Liver (tissue), 9 donors: ENCODE results near the gene DPP9. TPM values are rescaled to one million over a fixed set of nuclear protein-coding genes. Genes with fewer than 3 reads are reported as not detected.

ENCODE experiments used
- DNase-seq: peaks from one replicate; pipeline ENCODE4 v3.0.0-alpha.2; 2017; ENCODE audit warnings: low spot score
- H3K27ac ChIP-seq, 2 donors: one replicate each; pipeline ENCODE4 v1.7.0; 2013; ENCODE audit warnings: inconsistent platforms in 2 of 2, low read length in 2 of 2, control low read depth in 1 of 2, low read depth in 1 of 2, mild to moderate bottlenecking in 1 of 2
- H3K27me3 ChIP-seq, 4 donors: one replicate each; pipeline versions ENCODE4 v1.6.1 to v1.7.0; 2013; ENCODE audit warnings: low read length in 3 of 4, inconsistent platforms in 1 of 4, mild to moderate bottlenecking in 1 of 4, moderate library complexity in 1 of 4; ENCODE audit not compliant: control insufficient read depth in 4 of 4, insufficient read depth in 4 of 4
- H3K36me3 ChIP-seq, 4 donors: one replicate each; pipeline versions ENCODE4 v1.6.1 to v1.7.0; 2013; ENCODE audit warnings: low read length in 3 of 4, mild to moderate bottlenecking in 3 of 4, low read depth in 1 of 4, moderate library complexity in 1 of 4; ENCODE audit not compliant: control insufficient read depth in 4 of 4, insufficient read depth in 3 of 4
- H3K4me1 ChIP-seq, 4 donors: one replicate each; pipeline versions ENCODE4 v1.6.1 to v1.7.0; 2013; ENCODE audit warnings: low read length in 3 of 4, mild to moderate bottlenecking in 3 of 4, moderate library complexity in 1 of 4; ENCODE audit not compliant: control insufficient read depth in 4 of 4, insufficient read depth in 4 of 4
- H3K4me3 ChIP-seq, 3 donors: one replicate each; pipeline versions ENCODE4 v1.6.1 to v1.7.0; 2013; ENCODE audit warnings: low read length in 3 of 3, control low read depth in 1 of 3, low read depth in 1 of 3, mild to moderate bottlenecking in 1 of 3
- H3K9ac ChIP-seq, 2 donors: one replicate each; pipeline ENCODE4 v1.7.0; 2013; ENCODE audit warnings: low read length in 2 of 2, mild to moderate bottlenecking in 2 of 2, moderate library complexity in 2 of 2, control low read depth in 1 of 2, low read depth in 1 of 2
- H3K9me3 ChIP-seq, 4 donors: one replicate each; pipeline versions ENCODE4 v1.6.1 to v1.7.0; 2013; ENCODE audit warnings: low read length in 3 of 4; ENCODE audit not compliant: control insufficient read depth in 4 of 4
- ATF3 ChIP-seq: IDR thresholded peaks from 2 replicates; pipeline ENCODE4 v1.6.1; 2016; ENCODE audit warnings: antibody characterized with exemption
- CTCF ChIP-seq: fragments of 150-350 bp; IDR thresholded peaks from 2 replicates; pipeline ENCODE4 v1.5.1; 2017; ENCODE audit warnings: improper control_type of control experiment, low read depth, low read length; ENCODE audit not compliant: missing input control
- EGR1 ChIP-seq, 2 donors: IDR thresholded peaks; 2 replicates each; pipeline ENCODE4 v1.6.1; 2016 to 2018; ENCODE audit warnings: antibody characterized with exemption in 2 of 2, low read depth in 2 of 2
- FOXA1 ChIP-seq: IDR thresholded peaks from 2 replicates; pipeline ENCODE4 v1.6.1; 2016; ENCODE audit warnings: antibody characterized with exemption
- FOXA2 ChIP-seq: IDR thresholded peaks from 2 replicates; pipeline ENCODE4 v1.6.1; 2016; ENCODE audit warnings: antibody characterized with exemption
- GABPA ChIP-seq, 2 donors: IDR thresholded peaks in 1 of 2; conservative IDR thresholded peaks in 1 of 2; 2 replicates each; pipeline ENCODE4 v1.6.1; 2016; ENCODE audit warnings: antibody characterized with exemption in 2 of 2, mild to moderate bottlenecking in 1 of 2, moderate library complexity in 1 of 2
- HNF4A ChIP-seq, 2 donors: conservative IDR thresholded peaks; 2 replicates each; pipeline ENCODE4 v1.6.1; 2016; ENCODE audit warnings: antibody characterized with exemption in 2 of 2, mild to moderate bottlenecking in 2 of 2
- HNF4G ChIP-seq: IDR thresholded peaks from 2 replicates; pipeline ENCODE4 v1.6.1; 2016; ENCODE audit warnings: antibody characterized with exemption
- JUND ChIP-seq, 2 donors: IDR thresholded peaks; 2 replicates each; pipeline ENCODE4 v1.6.1; 2016; ENCODE audit warnings: antibody characterized with exemption in 2 of 2
- NR2F2 ChIP-seq: IDR thresholded peaks from 2 replicates; pipeline ENCODE4 v1.6.1; 2016; ENCODE audit warnings: antibody characterized with exemption
- RAD21 ChIP-seq, 2 donors: IDR thresholded peaks; 2 replicates each; pipeline ENCODE4 v1.6.1; 2016; ENCODE audit warnings: antibody characterized with exemption in 2 of 2, mild to moderate bottlenecking in 2 of 2
- RXRA ChIP-seq, 2 donors: IDR thresholded peaks; 2 replicates each; pipeline ENCODE4 v1.6.1; 2017 to 2018; ENCODE audit warnings: antibody characterized with exemption in 2 of 2, mild to moderate bottlenecking in 1 of 2
- SP1 ChIP-seq: IDR thresholded peaks from 2 replicates; pipeline ENCODE4 v1.6.1; 2018; ENCODE audit warnings: antibody characterized with exemption, mild to moderate bottlenecking
- TAF1 ChIP-seq: conservative IDR thresholded peaks from 2 replicates; pipeline ENCODE4 v1.6.1; 2016; ENCODE audit warnings: antibody characterized with exemption, mild to moderate bottlenecking
- YY1 ChIP-seq: IDR thresholded peaks from 2 replicates; pipeline ENCODE4 v1.6.1; 2016; ENCODE audit warnings: antibody characterized with exemption, mild to moderate bottlenecking
- ZBTB33 ChIP-seq: IDR thresholded peaks from 2 replicates; pipeline ENCODE4 v1.6.1; 2016; ENCODE audit warnings: antibody characterized with exemption
- WGBS: extraction: QIAGEN DNeasy Blood & Tissue Kit; methylation state at CpG from one replicate; pipeline ENCODE4 v1.1.7; 2013; 5-methylcytosine and 5-hydroxymethylcytosine counted together
- polyA plus RNA-seq, 2 donors: library from polyadenylated mRNA; stranded (reverse) in 1 of 2; unstranded in 1 of 2; fragments of 200-250 nt in 1 of 2; fragments of >200 nt in 1 of 2; fragmentation: Nextera tagmentation in 1 of 2; extraction: Ambion mirVana in 1 of 2; gene quantifications; one replicate each; pipeline versions ENCODE4 v1.2.1 to v1.2.3, GENCODE V29; 2013 to 2015
- total RNA-seq, 2 donors: library from RNA; depleted of rRNA; stranded (reverse); fragments of >200 nt; gene quantifications; one replicate each; pipeline ENCODE4 v1.2.3, GENCODE V29; 2014
- TF ChIP-seq, protein P1 (sequence below): IDR thresholded peaks from 2 replicates; pipeline ENCODE4 v1.6.1; 2016; ENCODE audit warnings: antibody characterized with exemption, mild to moderate bottlenecking
- TF ChIP-seq, protein P2 (sequence below): IDR thresholded peaks from 2 replicates; pipeline ENCODE4 v1.6.1; 2016; ENCODE audit warnings: antibody characterized with exemption
- donor health status: healthy.
- donor health status: healthy.
- donor health status: healthy.
- donor health status: healthy.
- donor health status: healthy.

The DPP9 gene
- total and polyA plus RNA-seq, 4 donors: 20.5 to 74.5 (median 40.3) TPM

GRCh38 chr19:4758659-4759058, 35.0 kb upstream of the DPP9 start:
- no peak overlapping the region for H3K9ac ChIP-seq
- no peaks in the 10 kb centered on the region for H3K36me3 ChIP-seq
- peaks cover 4 to 11% (median 6%) of the 10 kb centered on the region in 4 donors for H3K4me1 ChIP-seq
- H3K27me3 ChIP-seq: no peaks in the 10 kb centered on the region
- TF ChIP-seq FOXA2: no peak
- TF ChIP-seq GABPA (IDR thresholded peaks at IDR 0.05 in 1 of 2, conservative IDR thresholded peaks at IDR 0.05 in 1 of 2): no peak
- no peak for TF ChIP-seq EGR1 (IDR thresholded peaks at IDR 0.05; ENCODE audit: low read depth in 2 of 2)
- no peak for TF ChIP-seq SP1
- TF ChIP-seq ATF3: no peak
- TF ChIP-seq RAD21 (IDR thresholded peaks at IDR 0.05): no peak
- TF ChIP-seq, protein P1, sequence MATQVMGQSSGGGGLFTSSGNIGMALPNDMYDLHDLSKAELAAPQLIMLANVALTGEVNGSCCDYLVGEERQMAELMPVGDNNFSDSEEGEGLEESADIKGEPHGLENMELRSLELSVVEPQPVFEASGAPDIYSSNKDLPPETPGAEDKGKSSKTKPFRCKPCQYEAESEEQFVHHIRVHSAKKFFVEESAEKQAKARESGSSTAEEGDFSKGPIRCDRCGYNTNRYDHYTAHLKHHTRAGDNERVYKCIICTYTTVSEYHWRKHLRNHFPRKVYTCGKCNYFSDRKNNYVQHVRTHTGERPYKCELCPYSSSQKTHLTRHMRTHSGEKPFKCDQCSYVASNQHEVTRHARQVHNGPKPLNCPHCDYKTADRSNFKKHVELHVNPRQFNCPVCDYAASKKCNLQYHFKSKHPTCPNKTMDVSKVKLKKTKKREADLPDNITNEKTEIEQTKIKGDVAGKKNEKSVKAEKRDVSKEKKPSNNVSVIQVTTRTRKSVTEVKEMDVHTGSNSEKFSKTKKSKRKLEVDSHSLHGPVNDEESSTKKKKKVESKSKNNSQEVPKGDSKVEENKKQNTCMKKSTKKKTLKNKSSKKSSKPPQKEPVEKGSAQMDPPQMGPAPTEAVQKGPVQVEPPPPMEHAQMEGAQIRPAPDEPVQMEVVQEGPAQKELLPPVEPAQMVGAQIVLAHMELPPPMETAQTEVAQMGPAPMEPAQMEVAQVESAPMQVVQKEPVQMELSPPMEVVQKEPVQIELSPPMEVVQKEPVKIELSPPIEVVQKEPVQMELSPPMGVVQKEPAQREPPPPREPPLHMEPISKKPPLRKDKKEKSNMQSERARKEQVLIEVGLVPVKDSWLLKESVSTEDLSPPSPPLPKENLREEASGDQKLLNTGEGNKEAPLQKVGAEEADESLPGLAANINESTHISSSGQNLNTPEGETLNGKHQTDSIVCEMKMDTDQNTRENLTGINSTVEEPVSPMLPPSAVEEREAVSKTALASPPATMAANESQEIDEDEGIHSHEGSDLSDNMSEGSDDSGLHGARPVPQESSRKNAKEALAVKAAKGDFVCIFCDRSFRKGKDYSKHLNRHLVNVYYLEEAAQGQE: no peak
- TF ChIP-seq RXRA (IDR thresholded peaks at IDR 0.05): no peak
- TF ChIP-seq HNF4G: no peak
- no peak for TF ChIP-seq NR2F2
- no peak for TF ChIP-seq JUND (IDR thresholded peaks at IDR 0.05)
- no peak for TF ChIP-seq TAF1
- TF ChIP-seq, protein P2, sequence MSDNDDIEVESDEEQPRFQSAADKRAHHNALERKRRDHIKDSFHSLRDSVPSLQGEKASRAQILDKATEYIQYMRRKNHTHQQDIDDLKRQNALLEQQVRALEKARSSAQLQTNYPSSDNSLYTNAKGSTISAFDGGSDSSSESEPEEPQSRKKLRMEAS: no peak
- TF ChIP-seq YY1: no peak
- TF ChIP-seq CTCF: no peak
- no peak for TF ChIP-seq HNF4A (conservative IDR thresholded peaks at IDR 0.05)
- TF ChIP-seq ZBTB33: no peak
- TF ChIP-seq FOXA1: no peak
- DNase-seq: no peak
- no peak overlapping the region for H3K4me3 ChIP-seq
- H3K27ac ChIP-seq: no peak overlapping the region
- H3K9me3 ChIP-seq: no peaks in the 10 kb centered on the region
- 64% methylated on average over 5 of the region's 5 CpGs for WGBS
